Urinary bladder (tissue), 4 donors: ENCODE results near the gene THAP8. TPM values are rescaled to one million over a fixed set of nuclear protein-coding genes. Genes with fewer than 3 reads are reported as not detected.

Source experiments
- DNase-seq: peaks from one replicate; pipeline ENCODE4 v3.0.0-alpha.2; 2015; ENCODE audit errors: extremely low spot score
- H3K27ac ChIP-seq: one replicate; pipeline ENCODE4 v1.5.1; 2013; ENCODE audit warnings: low read depth, mild to moderate bottlenecking, moderate library complexity
- H3K36me3 ChIP-seq: one replicate; pipeline ENCODE4 v1.6.1; 2013; ENCODE audit warnings: mild to moderate bottlenecking, moderate library complexity; ENCODE audit not compliant: insufficient read depth
- H3K4me1 ChIP-seq: one replicate; pipeline ENCODE4 v1.6.1; 2013; ENCODE audit warnings: mild to moderate bottlenecking, moderate library complexity; ENCODE audit not compliant: insufficient read depth
- H3K4me3 ChIP-seq: one replicate; pipeline ENCODE4 v1.5.1; 2013; ENCODE audit warnings: low read depth, low read length
- WGBS: extraction: QIAGEN DNeasy Blood & Tissue Kit; methylation state at CpG from one replicate; pipeline ENCODE4 v1.1.7; 2013; 5-methylcytosine and 5-hydroxymethylcytosine counted together
- polyA plus RNA-seq: library from polyadenylated mRNA; stranded (reverse); fragments of 200-250 nt; gene quantifications from one replicate; pipeline ENCODE4 v1.2.3, GENCODE V29; 2013
- total RNA-seq: library from RNA; depleted of rRNA; stranded (reverse); fragments of >200 nt; gene quantifications from one replicate; pipeline ENCODE4 v1.2.3, GENCODE V29; 2014
- donor health status: healthy with polysubstance abuse.
- donor health status: healthy.

Gene THAP8
- total and polyA plus RNA-seq, 2 donors = 2.1 to 20.1 TPM

DNA sequence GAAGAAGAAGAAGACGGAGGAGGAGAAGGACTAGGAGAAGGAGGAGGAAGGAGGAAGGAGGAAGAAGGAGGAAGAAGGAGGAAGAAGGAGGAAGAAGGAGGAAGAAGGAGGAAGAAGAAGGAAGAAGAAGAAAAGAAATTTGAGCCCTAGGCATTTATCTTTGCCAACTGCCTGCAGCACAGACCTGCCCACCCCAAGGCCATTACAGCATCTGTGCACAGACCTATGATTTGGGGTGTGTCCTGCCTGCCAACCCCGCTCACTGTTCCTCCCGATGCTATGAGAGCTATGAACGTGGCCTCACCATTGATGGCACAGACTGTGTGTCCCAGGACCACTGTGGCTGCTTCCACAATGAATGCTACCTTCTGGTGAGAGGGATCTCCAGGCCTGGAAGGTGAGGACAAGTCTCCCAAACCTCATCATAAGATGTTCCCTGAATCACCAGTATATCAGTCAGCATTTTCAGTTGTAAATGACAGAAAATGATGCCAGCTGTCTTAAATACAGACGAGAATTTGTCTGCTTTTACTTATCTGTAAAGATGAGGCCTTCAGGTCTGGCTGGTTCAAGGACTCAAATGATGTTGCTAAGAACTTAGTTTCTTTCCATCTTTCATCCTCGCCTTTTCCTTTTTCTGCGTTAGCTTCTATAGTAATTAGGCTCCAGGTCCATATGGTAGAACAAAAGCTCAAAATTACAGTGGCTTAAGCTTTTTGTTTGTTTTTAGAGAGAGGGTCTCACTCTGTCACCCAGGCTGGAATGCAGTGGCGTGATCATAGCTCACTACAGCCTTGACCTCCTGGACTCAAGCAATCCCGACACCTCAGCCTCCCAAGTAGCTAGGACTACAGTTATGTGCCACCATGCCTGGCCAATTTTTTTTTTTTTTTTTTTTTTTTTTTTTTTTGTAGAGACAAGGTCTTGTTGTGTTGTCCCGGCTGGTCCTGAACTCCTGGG is 63.0 kb downstream of the THAP8 start:
- 81% methylated on average over 10 of the region's 10 CpGs for WGBS
- H3K36me3 ChIP-seq = no peaks in the 10 kb centered on the region
- no peak overlapping the region for H3K4me3 ChIP-seq
- no peak for DNase-seq
- H3K4me1 ChIP-seq = no peaks in the 10 kb centered on the region
- H3K27ac ChIP-seq = no peak overlapping the region

DNA sequence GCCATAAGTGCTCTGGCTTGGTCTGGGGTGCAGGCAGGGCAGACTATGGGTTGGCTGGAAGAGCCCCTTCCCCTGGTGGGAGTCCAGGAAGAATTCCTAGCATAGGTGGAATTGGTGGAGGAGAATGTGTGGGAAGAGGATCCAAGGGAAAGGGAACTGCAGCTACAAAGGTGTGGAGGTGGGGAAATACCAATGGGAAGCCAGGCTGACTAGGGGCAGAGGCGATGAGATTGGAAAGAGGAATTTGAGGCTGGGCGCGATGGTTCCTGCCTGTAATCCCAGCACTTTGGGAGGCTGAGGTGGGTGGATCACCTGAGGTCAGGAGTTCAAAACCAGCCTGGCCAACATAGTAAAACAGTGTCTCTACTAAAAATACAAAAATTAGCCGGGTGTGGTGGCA is 63.9 kb downstream of the THAP8 start:
- Histone ChIP-seq H3K36me3 (no peaks in the 10 kb centered on the region), H3K27ac (no peak overlapping the region), H3K4me1 (no peaks in the 10 kb centered on the region), H3K4me3 (no peak overlapping the region)
- no peak for DNase-seq
- 93% methylated on average over 4 of the region's 4 CpGs for WGBS

DNA sequence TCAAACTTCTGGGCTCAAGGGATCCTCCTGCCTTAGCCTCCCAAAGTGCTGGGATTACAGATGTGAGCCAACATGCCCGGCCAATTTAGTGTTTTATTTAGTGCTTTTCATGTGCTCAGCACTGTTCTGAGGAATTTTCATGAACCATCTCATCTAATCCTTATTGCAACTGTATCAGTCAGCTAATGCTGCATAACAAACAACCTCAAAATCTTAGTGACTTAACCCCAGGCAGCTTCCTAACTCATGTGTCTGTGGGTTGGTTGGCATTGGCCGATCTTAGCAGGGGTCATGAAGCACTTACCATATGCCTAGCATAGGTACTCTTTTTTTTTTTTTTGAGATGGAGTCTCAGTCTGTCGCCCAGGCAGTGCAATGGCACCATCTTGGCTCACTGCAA is 65.3 kb downstream of the THAP8 start:
- DNase-seq = no peak
- Histone ChIP-seq H3K4me3 (no peak overlapping the region), H3K27ac (no peak overlapping the region), H3K36me3 (no peaks in the 10 kb centered on the region), H3K4me1 (no peaks in the 10 kb centered on the region)
- 91% methylated on average over 3 of the region's 3 CpGs for WGBS

DNA sequence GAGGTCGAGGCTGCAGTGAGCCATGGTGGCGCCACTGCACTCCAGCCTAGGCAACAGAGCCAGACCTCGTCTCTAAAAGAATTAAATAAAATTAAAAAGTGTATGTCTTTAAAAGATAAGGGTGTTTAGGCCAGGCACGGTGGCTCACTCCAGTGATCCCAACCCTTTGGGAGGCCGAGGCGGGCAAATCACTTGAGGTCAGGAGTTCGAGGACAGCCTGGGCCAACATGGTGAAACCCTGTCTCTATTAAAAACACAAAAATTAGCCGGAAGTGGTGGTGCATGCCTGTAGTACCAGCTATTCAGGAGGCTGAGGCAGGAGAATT is 66.6 kb downstream of the THAP8 start:
- Histone ChIP-seq H3K4me1 (no peaks in the 10 kb centered on the region), H3K36me3 (no peaks in the 10 kb centered on the region), H3K27ac (no peak overlapping the region), H3K4me3 (no peak overlapping the region)
- DNase-seq = no peak
- 29% methylated on average over 8 of the region's 8 CpGs for WGBS

DNA sequence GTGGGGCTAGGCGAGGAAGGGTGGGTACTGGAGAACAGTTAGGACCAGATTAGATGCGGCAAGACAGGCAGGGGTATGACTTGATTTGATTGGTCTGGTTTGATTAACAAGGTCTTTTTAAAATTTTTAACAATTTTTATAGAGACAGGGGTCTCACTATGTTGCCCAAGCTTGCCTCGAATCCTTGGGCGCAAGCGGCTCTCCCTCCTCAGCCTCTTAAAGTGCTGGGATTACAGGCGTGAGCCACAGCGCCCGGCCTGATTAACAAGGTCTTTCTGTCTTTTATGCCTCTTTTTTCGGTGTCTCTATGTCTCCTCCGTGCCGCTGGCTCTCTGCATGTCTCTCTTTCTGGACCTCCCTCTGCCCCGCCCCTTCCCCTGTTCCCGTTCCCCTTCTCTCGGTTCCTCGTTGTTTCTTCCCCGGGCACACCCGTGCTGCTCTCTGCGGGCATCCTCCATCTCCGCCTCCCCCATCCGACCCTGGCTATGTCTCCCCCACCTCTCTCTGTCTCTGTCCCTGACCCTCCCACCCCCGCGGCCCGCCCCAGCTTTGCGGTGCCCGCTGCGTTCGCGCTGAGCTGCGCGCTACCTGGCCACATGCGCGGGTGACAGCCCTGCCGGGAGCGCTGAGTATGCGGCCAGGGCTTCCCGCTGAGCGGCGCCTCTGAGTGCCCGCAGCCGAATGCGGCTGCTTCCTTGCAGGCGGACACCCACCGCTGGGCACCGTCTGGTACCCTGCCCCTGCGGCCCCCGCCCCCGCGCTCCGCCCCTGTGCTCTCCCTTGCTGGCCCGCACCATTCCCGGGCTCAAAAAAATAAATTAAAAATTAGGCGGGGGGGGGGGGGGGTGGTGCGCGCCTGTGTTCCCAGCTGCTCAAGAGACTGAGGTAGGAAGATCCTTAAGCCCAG is 67.2 kb downstream of the THAP8 start:
- no peak for DNase-seq
- 9% methylated on average over 54 of the region's 54 CpGs for WGBS
- Histone ChIP-seq H3K36me3 (no peaks in the 10 kb centered on the region), H3K27ac (no peak overlapping the region), H3K4me1 (no peaks in the 10 kb centered on the region), H3K4me3 (peak overlapping the region; percentile 29)

DNA sequence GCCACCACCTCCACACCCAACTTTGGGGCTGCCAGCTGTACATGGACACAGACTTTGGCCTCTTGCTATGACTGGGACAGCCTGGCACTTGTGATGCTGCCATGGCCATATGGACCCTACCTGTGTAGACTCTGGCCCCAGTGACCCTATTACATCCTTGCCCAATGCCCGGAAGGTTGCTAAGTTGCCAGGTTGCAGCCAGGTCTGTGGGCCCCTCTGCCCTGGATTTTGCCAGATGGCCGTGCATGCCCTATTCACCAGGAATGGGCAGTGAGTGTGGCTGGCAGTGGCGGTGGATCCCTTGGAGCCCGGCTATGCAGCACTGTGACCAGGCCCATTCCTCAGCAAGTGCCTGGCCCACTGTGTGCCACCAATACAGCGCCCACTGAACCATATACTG is 68.0 kb downstream of the THAP8 start:
- no peak overlapping the region for H3K4me3 ChIP-seq
- DNase-seq = no peak
- no peak overlapping the region for H3K27ac ChIP-seq
- no peaks in the 10 kb centered on the region for H3K4me1 ChIP-seq
- no peaks in the 10 kb centered on the region for H3K36me3 ChIP-seq
- WGBS = 92% methylated on average over 5 of the region's 5 CpGs

Other genes with a start within 250 kb of the THAP8 start
- gene PRODH2, start 241.4 kb downstream of the THAP8 start, total RNA-seq = not detected
- gene PRODH2, start 241.4 kb downstream of the THAP8 start, polyA plus RNA-seq = 0.18 TPM
- 0.05 TPM for gene NPHS1, start 201.8 kb downstream of the THAP8 start, total RNA-seq
- gene NPHS1, start 201.8 kb downstream of the THAP8 start, polyA plus RNA-seq = not detected
- gene KIRREL2, start 197.4 kb downstream of the THAP8 start, total RNA-seq = not detected
- not detected for gene KIRREL2, start 197.4 kb downstream of the THAP8 start, polyA plus RNA-seq
- gene APLP1, start 185.7 kb downstream of the THAP8 start, total RNA-seq = 3.0 TPM
- 5.8 TPM for gene APLP1, start 185.7 kb downstream of the THAP8 start, polyA plus RNA-seq
- gene NFKBID, start 153.7 kb downstream of the THAP8 start, total RNA-seq = 6.1 TPM
- 4.2 TPM for gene NFKBID, start 153.7 kb downstream of the THAP8 start, polyA plus RNA-seq
- 6.7 TPM for gene HCST, start 151.8 kb downstream of the THAP8 start, total RNA-seq
- gene HCST, start 151.8 kb downstream of the THAP8 start, polyA plus RNA-seq = 17.3 TPM
- 5.1 TPM for gene TYROBP, start 146.0 kb downstream of the THAP8 start, total RNA-seq
- 113 TPM for gene TYROBP, start 146.0 kb downstream of the THAP8 start, polyA plus RNA-seq
- 1.9 TPM for gene LRFN3, start 117.9 kb downstream of the THAP8 start, total RNA-seq
- gene LRFN3, start 117.9 kb downstream of the THAP8 start, polyA plus RNA-seq = 17.2 TPM
- gene SDHAF1, start 59.1 kb downstream of the THAP8 start, total RNA-seq = 10.9 TPM
- gene SDHAF1, start 59.1 kb downstream of the THAP8 start, polyA plus RNA-seq = 37.6 TPM
- gene SYNE4, start 45.5 kb downstream of the THAP8 start, total RNA-seq = 0.58 TPM
- 1.3 TPM for gene SYNE4, start 45.5 kb downstream of the THAP8 start, polyA plus RNA-seq
- 6.1 TPM for gene ALKBH6, start 40.1 kb downstream of the THAP8 start, total RNA-seq
- 26.4 TPM for gene ALKBH6, start 40.1 kb downstream of the THAP8 start, polyA plus RNA-seq
- gene CLIP3, start 21.4 kb downstream of the THAP8 start, total RNA-seq = 8.5 TPM
- 79.5 TPM for gene CLIP3, start 21.4 kb downstream of the THAP8 start, polyA plus RNA-seq
- 2.3 TPM for gene WDR62, start 612 bp upstream of the THAP8 start, total RNA-seq
- gene WDR62, start 612 bp upstream of the THAP8 start, polyA plus RNA-seq = 0.27 TPM
- gene OVOL3, start 56.9 kb upstream of the THAP8 start, total RNA-seq = not detected
- gene OVOL3, start 56.9 kb upstream of the THAP8 start, polyA plus RNA-seq = not detected
- 44.5 TPM for gene POLR2I, start 60.6 kb upstream of the THAP8 start, total RNA-seq
- gene POLR2I, start 60.6 kb upstream of the THAP8 start, polyA plus RNA-seq = 78.9 TPM
- gene TBCB, start 61.2 kb upstream of the THAP8 start, total RNA-seq = 80.6 TPM
- 278 TPM for gene TBCB, start 61.2 kb upstream of the THAP8 start, polyA plus RNA-seq
- 132 TPM for gene CAPNS1, start 85.8 kb upstream of the THAP8 start, total RNA-seq
- 665 TPM for gene CAPNS1, start 85.8 kb upstream of the THAP8 start, polyA plus RNA-seq
- gene COX7A1, start 98.2 kb upstream of the THAP8 start, total RNA-seq = 15.1 TPM
- gene COX7A1, start 98.2 kb upstream of the THAP8 start, polyA plus RNA-seq = 92.0 TPM
- 10.8 TPM for gene ZNF565, start 160.4 kb upstream of the THAP8 start, total RNA-seq
- gene ZNF565, start 160.4 kb upstream of the THAP8 start, polyA plus RNA-seq = 4.0 TPM
- gene ZNF146, start 160.8 kb upstream of the THAP8 start, total RNA-seq = 145 TPM
- gene ZNF146, start 160.8 kb upstream of the THAP8 start, polyA plus RNA-seq = 39.2 TPM